H1 (cell line): Measurements from ENCODE around the gene ZNF618.

Experiments used
- EZH2 ChIP-seq: fragments of 200-600 bp; sonication (generic); IDR thresholded peaks from 2 replicates; pipeline ENCODE4 v1.7.1; 2012; ENCODE audit warnings: low read depth, mild to moderate bottlenecking, moderate library complexity, low read length, inconsistent platforms; ENCODE audit not compliant: severe bottlenecking
- KDM1A ChIP-seq: fragments of 200-600, 300-600 bp; sonication (generic); IDR thresholded peaks from 2 replicates; pipeline ENCODE4 v1.7.1; 2016; ENCODE audit warnings: mild to moderate bottlenecking, low read length, borderline replicate concordance
- MAFK ChIP-seq: IDR thresholded peaks from 2 replicates; pipeline ENCODE4 v1.6.1; 2012; ENCODE audit warnings: low read depth, mild to moderate bottlenecking, improper control_type of control experiment, low read length
- NRF1 ChIP-seq: IDR thresholded peaks from 2 replicates; pipeline ENCODE4 v1.6.1; 2011; ENCODE audit warnings: mild to moderate bottlenecking, low read depth, low read length, improper control_type of control experiment
- RAD21 ChIP-seq, 2 experiments: IDR thresholded peaks in 1 of 2; conservative IDR thresholded peaks in 1 of 2; 2 replicates each; pipeline ENCODE4 v1.6.1; 2011; ENCODE audit warnings: low read depth in 2 of 2, low read length in 2 of 2, improper control_type of control experiment in 1 of 2, inconsistent platforms in 1 of 2, mild to moderate bottlenecking in 1 of 2, moderate library complexity in 1 of 2
- RFX5 ChIP-seq: IDR thresholded peaks from 2 replicates; pipeline ENCODE4 v1.6.1; 2011; ENCODE audit warnings: low read depth, low read length, improper control_type of control experiment, borderline replicate concordance
- SIN3A ChIP-seq, 2 experiments: IDR thresholded peaks in 1 of 2; conservative IDR thresholded peaks in 1 of 2; 2 replicates each; pipeline ENCODE4 v1.6.1; 2011 to 2012; ENCODE audit warnings: low read length in 2 of 2, improper control_type of control experiment in 1 of 2, low read depth in 1 of 2, mild to moderate bottlenecking in 1 of 2
- SP2 ChIP-seq: IDR thresholded peaks from 2 replicates; pipeline ENCODE4 v1.6.1; 2012; ENCODE audit warnings: mild to moderate bottlenecking, low read length, inconsistent platforms
- SRF ChIP-seq: IDR thresholded peaks from 2 replicates; pipeline ENCODE4 v1.6.1; 2011; ENCODE audit warnings: mild to moderate bottlenecking, low read depth, low read length, moderate library complexity
- TF ChIP-seq, protein P1 (sequence below): IDR thresholded peaks from 2 replicates; pipeline ENCODE4 v1.6.1; 2012; ENCODE audit warnings: inconsistent platforms
- TF ChIP-seq, protein P2 (sequence below), 3 experiments: IDR thresholded peaks; 1 replicate in 2 of 3; 2 replicates in 1 of 3; pipeline versions ENCODE4 v1.5.1 to v1.6.1; 2011; ENCODE audit warnings: low read length in 3 of 3, mild to moderate bottlenecking in 3 of 3, inconsistent platforms in 2 of 3, low read depth in 1 of 3, moderate library complexity in 1 of 3; ENCODE audit not compliant: insufficient read depth in 1 of 3; ENCODE audit errors: control extremely low read depth in 1 of 3

DNA sequence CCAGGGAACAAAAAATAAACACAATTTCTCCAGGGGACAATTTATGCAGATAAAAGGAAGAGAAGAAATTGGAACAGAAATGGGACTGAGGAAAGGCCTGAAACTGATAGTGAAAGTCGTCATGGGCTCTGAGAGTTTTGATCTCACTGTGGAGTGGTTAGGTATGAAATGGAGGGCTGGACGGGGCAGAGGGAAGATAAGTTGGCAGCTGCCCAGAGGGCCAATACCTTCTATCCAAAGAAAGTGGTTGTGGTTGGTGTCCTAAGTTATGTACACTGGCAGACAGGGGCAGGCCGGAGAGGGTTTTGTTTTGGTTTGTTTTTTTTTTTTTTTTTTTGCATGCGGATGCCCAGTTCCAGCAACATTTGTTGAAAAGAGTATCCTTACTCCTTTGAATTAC, 46.1 kb downstream of the ZNF618 start:
- TF ChIP-seq KDM1A (no peak), MAFK (no peak), EZH2 (no peak), NRF1 (no peak), SIN3A (conservative IDR thresholded peaks at IDR 0.05 in 1 of 2, IDR thresholded peaks at IDR 0.05 in 1 of 2; ENCODE audit: low read depth in 1 of 2, low read length in 2 of 2) (no peak), SP2 (no peak), SRF (no peak), RFX5 (no peak), RAD21 (IDR thresholded peaks at IDR 0.05 in 1 of 2, conservative IDR thresholded peaks at IDR 0.05 in 1 of 2; ENCODE audit: low read depth in 2 of 2, low read length in 2 of 2) (no peak)
- TF ChIP-seq, protein P1, sequence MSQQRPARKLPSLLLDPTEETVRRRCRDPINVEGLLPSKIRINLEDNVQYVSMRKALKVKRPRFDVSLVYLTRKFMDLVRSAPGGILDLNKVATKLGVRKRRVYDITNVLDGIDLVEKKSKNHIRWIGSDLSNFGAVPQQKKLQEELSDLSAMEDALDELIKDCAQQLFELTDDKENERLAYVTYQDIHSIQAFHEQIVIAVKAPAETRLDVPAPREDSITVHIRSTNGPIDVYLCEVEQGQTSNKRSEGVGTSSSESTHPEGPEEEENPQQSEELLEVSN, result no peak
- TF ChIP-seq, protein P2, sequence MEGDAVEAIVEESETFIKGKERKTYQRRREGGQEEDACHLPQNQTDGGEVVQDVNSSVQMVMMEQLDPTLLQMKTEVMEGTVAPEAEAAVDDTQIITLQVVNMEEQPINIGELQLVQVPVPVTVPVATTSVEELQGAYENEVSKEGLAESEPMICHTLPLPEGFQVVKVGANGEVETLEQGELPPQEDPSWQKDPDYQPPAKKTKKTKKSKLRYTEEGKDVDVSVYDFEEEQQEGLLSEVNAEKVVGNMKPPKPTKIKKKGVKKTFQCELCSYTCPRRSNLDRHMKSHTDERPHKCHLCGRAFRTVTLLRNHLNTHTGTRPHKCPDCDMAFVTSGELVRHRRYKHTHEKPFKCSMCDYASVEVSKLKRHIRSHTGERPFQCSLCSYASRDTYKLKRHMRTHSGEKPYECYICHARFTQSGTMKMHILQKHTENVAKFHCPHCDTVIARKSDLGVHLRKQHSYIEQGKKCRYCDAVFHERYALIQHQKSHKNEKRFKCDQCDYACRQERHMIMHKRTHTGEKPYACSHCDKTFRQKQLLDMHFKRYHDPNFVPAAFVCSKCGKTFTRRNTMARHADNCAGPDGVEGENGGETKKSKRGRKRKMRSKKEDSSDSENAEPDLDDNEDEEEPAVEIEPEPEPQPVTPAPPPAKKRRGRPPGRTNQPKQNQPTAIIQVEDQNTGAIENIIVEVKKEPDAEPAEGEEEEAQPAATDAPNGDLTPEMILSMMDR (IDR thresholded peaks at IDR 0.05; ENCODE audit: control extremely low read depth in 1 of 3, insufficient read depth in 1 of 3, low read depth in 1 of 3, low read length in 3 of 3), result no peak
